ENCODE data around the gene NOTUM. TPM values are rescaled to one million over a fixed set of nuclear protein-coding genes. Genes with fewer than 3 reads are reported as not detected.

Gene NOTUM
- total RNA-seq, 1 experiment from 2014 or later: 4.5 TPM

DNA sequence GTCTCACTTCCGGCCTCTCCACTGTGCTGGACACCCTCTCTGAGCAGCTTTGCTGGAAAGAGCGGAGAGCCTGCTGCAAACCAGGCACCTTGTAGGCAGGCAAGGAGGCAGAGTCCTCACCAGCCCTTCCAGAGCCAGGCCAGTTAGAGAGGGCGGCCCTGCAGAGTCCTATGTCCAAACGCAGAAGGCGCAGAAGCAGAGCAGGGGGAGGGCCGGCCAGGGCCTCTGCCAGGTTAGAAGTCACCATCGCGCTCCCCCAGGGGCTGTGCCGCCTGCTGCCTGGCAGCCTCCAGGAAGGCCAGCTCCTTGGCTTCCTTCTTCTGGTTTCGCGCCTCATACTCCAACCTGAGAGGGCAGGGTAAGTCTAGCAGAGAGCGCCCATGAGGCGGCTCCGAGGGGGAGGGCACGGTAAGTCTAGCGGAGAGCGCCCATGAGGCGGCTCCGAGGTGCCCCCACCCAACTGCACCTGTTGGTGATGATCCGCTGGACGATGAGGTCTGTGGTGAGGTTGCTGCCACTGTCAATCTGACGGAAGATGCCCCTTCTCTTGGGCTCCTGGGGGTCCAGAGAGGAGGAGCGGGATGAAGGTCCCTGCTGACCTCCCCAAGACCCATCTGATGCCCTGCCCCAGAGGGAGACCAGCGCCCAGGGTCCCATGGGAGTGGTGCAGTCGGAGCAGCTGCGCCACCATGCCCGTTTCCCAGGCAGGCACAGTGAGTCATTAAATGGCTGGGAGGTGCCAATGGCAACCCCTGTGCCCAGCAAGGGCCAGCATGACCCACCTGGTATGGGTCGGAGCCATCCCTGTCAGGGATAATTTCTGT is 56.2 kb downstream of the NOTUM start:
- no peak for DNase-seq (ENCODE audit: low spot score)
- in situ Hi-C loops (cut with HindIII; ENCODE audit: low sequenced_read_pairs): no loop called here

DNA sequence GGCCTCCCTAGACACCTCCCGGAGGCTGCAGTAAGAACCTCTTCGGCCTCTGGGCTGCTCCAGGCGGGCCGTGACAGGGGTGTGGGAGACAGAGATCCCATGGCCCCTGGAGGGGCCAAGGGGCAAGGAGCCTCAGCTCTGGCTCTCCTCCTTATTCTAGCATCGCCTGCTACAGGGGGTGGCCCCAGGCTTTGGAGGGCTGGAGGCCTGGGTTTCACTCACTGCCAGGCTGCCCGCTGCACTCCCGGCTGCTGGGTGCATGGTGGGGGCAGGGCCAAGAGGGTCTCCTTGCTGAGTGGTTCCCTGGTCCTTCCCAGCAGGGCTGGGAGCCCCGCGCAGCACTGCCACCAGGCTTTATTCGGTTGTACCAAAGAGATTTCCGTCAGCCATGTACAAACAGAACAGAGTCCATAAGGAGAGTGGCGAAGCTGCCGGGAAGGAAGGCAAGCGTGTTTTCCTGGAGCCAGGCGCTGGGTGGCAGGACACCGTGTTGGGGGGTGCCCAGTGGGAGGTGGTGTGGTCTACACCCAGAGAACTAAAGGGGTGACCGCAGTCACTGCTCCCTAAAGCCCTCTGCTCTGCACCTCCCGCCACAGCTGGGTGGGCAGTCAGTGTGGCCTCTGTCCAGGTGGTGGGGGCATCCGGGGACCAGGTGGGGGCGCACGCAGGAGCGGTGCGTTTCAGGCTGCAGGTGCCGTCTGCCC is 56.9 kb downstream of the NOTUM start:
- in situ Hi-C loops (cut with HindIII; ENCODE audit: low sequenced_read_pairs): no loop called here
- DNase-seq (ENCODE audit: low spot score): no peak

DNA sequence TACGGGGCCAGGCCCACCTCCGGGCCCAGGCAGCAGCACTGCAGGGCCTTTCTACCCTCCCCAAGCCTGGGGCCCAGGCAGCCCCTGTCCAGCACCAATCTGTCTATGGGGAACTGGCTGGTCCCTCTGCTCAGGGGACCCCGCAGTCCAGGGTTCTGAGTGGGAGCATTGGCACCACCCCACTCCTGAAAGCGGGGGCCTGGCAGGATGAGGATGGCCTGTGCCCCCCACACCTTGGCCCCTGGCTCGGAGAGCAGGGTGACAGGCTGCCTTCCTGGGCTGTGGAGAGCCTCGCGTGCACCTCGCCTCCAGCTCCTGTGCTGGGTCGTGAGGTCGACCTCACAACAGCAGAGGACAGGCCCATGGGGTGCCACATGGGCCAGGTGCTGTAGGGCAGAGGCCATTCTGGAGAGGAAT is 57.6 kb downstream of the NOTUM start:
- no peak for DNase-seq (ENCODE audit: low spot score)
- in situ Hi-C loops (cut with HindIII; ENCODE audit: low sequenced_read_pairs): no loop called here

DNA sequence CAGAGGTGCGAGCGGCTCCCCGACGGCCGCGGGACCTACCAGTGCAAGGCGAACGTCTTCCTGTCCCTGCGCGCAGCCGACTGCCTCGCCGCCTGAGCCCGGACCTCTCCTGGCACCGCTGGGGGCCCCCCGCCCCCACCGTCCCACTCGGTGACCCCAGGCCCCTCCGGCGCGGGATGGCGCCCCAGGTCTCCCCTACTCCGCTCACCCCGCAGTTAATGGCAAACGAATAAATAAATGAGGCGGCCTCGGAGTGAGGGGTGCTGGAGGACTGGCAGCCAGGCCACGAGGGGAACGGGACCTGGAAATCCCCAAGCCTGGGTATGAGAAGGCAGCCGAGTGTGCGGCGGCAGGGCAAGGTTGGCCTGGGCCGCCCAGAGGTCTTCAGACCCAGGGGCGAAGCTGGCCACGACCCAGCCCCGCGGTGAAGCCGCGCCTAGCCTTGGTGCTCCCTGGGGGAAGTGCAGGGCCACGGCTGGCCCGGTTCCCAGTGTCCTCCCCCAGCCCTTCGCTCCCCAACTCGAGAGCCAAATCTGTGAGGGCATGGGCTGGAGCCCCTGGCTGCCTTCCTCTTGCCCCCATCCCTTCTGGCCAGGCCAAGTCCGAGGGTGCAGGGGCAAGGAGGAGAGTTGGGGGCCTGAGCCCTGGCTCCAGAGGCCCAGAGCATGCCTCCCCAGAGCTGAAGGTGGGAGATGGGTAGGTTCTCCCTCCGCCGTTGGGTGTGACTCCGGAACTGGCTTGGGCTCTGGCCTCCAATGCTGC is 58.2 kb downstream of the NOTUM start:
- in situ Hi-C loops (cut with HindIII; ENCODE audit: low sequenced_read_pairs): no loop called here
- no peak for DNase-seq (ENCODE audit: low spot score)

Other genes starting within 250 kb of the NOTUM start
- 72.3 and 73.9 TPM in 2 replicates for gene SLC25A10, start 248.9 kb downstream of the NOTUM start, total RNA-seq (2014; rRNA removed; shearing (Covaris generic))
- 0.61 TPM in 1 of 2 replicates, not detected in the other for gene GCGR, start 157.0 kb downstream of the NOTUM start, total RNA-seq (2014; rRNA removed; shearing (Covaris generic))
- gene MCRIP1, start 127.9 kb downstream of the NOTUM start, total RNA-seq (2014; rRNA removed; shearing (Covaris generic)): 130 and 133 TPM in 2 replicates
- gene PPP1R27, start 126.1 kb downstream of the NOTUM start, total RNA-seq (2014; rRNA removed; shearing (Covaris generic)): 0.31 TPM in 1 of 2 replicates, not detected in the other
- 310 and 320 TPM in 2 replicates for gene P4HB, start 100.7 kb downstream of the NOTUM start, total RNA-seq (2014; rRNA removed; shearing (Covaris generic))
- 183 and 209 TPM in 2 replicates for gene ARHGDIA, start 89.8 kb downstream of the NOTUM start, total RNA-seq (2014; rRNA removed; shearing (Covaris generic))
- gene ALYREF, start 69.6 kb downstream of the NOTUM start, total RNA-seq (2014; rRNA removed; shearing (Covaris generic)): 379 and 407 TPM in 2 replicates
- gene ANAPC11, start 69.5 kb downstream of the NOTUM start, total RNA-seq (2014; rRNA removed; shearing (Covaris generic)): 194 and 216 TPM in 2 replicates
- gene NPB, start 58.9 kb downstream of the NOTUM start, total RNA-seq (2014; rRNA removed; shearing (Covaris generic)): 0.41 and 0.74 TPM in 2 replicates
- 41.8 and 60.0 TPM in 2 replicates for gene PCYT2, start 49.8 kb downstream of the NOTUM start, total RNA-seq (2014; rRNA removed; shearing (Covaris generic))
- gene SIRT7, start 43.0 kb downstream of the NOTUM start, total RNA-seq (2014; rRNA removed; shearing (Covaris generic)): 15.4 and 17.6 TPM in 2 replicates
- gene MAFG, start 33.5 kb downstream of the NOTUM start, total RNA-seq (2014; rRNA removed; shearing (Covaris generic)): 14.5 and 15.6 TPM in 2 replicates
- 112 and 119 TPM in 2 replicates for gene PYCR1, start 23.9 kb downstream of the NOTUM start, total RNA-seq (2014; rRNA removed; shearing (Covaris generic))
- not detected in 2 replicates for gene MYADML2, start 14.0 kb downstream of the NOTUM start, total RNA-seq (2014; rRNA removed; shearing (Covaris generic))
- 37.6 and 42.0 TPM in 2 replicates for gene ASPSCR1, start 16.4 kb upstream of the NOTUM start, total RNA-seq (2014; rRNA removed; shearing (Covaris generic))
- gene CENPX, start 61.7 kb upstream of the NOTUM start, total RNA-seq (2014; rRNA removed; shearing (Covaris generic)): 57.8 and 109 TPM in 2 replicates
- gene LRRC45, start 62.1 kb upstream of the NOTUM start, total RNA-seq (2014; rRNA removed; shearing (Covaris generic)): 21.2 and 25.1 TPM in 2 replicates
- gene RAC3, start 70.5 kb upstream of the NOTUM start, total RNA-seq (2014; rRNA removed; shearing (Covaris generic)): 176 and 261 TPM in 2 replicates
- gene DCXR, start 76.5 kb upstream of the NOTUM start, total RNA-seq (2014; rRNA removed; shearing (Covaris generic)): 131 and 135 TPM in 2 replicates
- gene RFNG, start 90.6 kb upstream of the NOTUM start, total RNA-seq (2014; rRNA removed; shearing (Covaris generic)): 41.2 and 41.5 TPM in 2 replicates
- gene GPS1, start 90.7 kb upstream of the NOTUM start, total RNA-seq (2014; rRNA removed; shearing (Covaris generic)): 129 and 153 TPM in 2 replicates
- 140 and 144 TPM in 2 replicates for gene DUS1L, start 104.6 kb upstream of the NOTUM start, total RNA-seq (2014; rRNA removed; shearing (Covaris generic))
- gene FASN, start 137.0 kb upstream of the NOTUM start, total RNA-seq (2014; rRNA removed; shearing (Covaris generic)): 333 and 346 TPM in 2 replicates

Measured in G401 (cell line).